Keratinocyte (primary cell): Measurements from ENCODE around the gene OR13D1. TPM values are rescaled to one million over a fixed set of nuclear protein-coding genes. Genes with fewer than 3 reads are reported as not detected.

Source experiments
- DNase-seq: peaks from one replicate; pipeline ENCODE4 v3.0.0-alpha.2; 2011; ENCODE audit warnings: low read depth, missing footprints, low spot score
- FAIRE-seq: peaks from 2 replicates; lab custom pipeline; 2011; peaks lifted over from hg19 to GRCh38; lab: Jason Lieb, UNC
- H2AFZ ChIP-seq: 2 replicates; pipeline ENCODE4 v1.6.0; 2012; ENCODE audit warnings: low read length, control low read depth, inconsistent platforms; ENCODE audit not compliant: control insufficient read depth
- H3K27ac ChIP-seq: 2 replicates; pipeline ENCODE4 v1.5.1; 2011; ENCODE audit warnings: low read length; ENCODE audit not compliant: control insufficient read depth, insufficient read depth
- H3K27me3 ChIP-seq: 3 replicates; pipeline ENCODE4 v1.6.0; 2011; ENCODE audit warnings: low read length; ENCODE audit not compliant: control insufficient read depth, insufficient read depth; ENCODE audit errors: extremely low read depth
- H3K36me3 ChIP-seq, 2 experiments: 2 replicates in 1 of 2; 3 replicates in 1 of 2; pipeline ENCODE4 v1.5.1; 2011; ENCODE audit warnings: low read length in 2 of 2, mild to moderate bottlenecking in 1 of 2; ENCODE audit not compliant: control insufficient read depth in 2 of 2, insufficient read depth in 2 of 2; ENCODE audit errors: extremely low read depth in 1 of 2
- H3K4me1 ChIP-seq: 3 replicates; pipeline ENCODE4 v1.5.1; 2011; ENCODE audit warnings: low read length; ENCODE audit not compliant: control insufficient read depth, insufficient read depth; ENCODE audit errors: extremely low read depth
- H3K4me2 ChIP-seq: 3 replicates; pipeline ENCODE4 v1.6.0; 2011; ENCODE audit warnings: low read depth, low read length; ENCODE audit not compliant: control insufficient read depth, insufficient read depth; ENCODE audit errors: extremely low read depth
- H3K4me3 ChIP-seq, 3 experiments: fragments of 200-600 bp in 1 of 3; sonication (generic) in 1 of 3; 2 replicates in 2 of 3; 3 replicates in 1 of 3; pipeline ENCODE4 v1.5.1; 2011 to 2016; ENCODE audit warnings: low read length in 3 of 3, mild to moderate bottlenecking in 3 of 3, control low read depth in 2 of 3, inconsistent platforms in 1 of 3, low read depth in 1 of 3, mixed read lengths in 1 of 3, mixed run types in 1 of 3, moderate library complexity in 1 of 3; ENCODE audit not compliant: control insufficient read depth in 2 of 3, insufficient read depth in 2 of 3; ENCODE audit errors: extremely low read depth in 1 of 3
- H3K79me2 ChIP-seq: 2 replicates; pipeline ENCODE4 v1.6.0; 2012; ENCODE audit warnings: low read length; ENCODE audit not compliant: control insufficient read depth, insufficient read depth
- H3K9ac ChIP-seq: 3 replicates; pipeline ENCODE4 v1.6.0; 2011; ENCODE audit warnings: low read length; ENCODE audit not compliant: control insufficient read depth, insufficient read depth; ENCODE audit errors: extremely low read depth
- H3K9me1 ChIP-seq: 3 replicates; pipeline ENCODE4 v1.6.0; 2011; ENCODE audit warnings: low read length; ENCODE audit not compliant: control insufficient read depth, insufficient read depth; ENCODE audit errors: extremely low read depth
- H3K9me3 ChIP-seq: 2 replicates; pipeline ENCODE4 v1.5.1; 2012; ENCODE audit warnings: low read depth, low read length; ENCODE audit not compliant: control insufficient read depth
- H4K20me1 ChIP-seq: 3 replicates; pipeline ENCODE4 v1.6.0; 2011; ENCODE audit warnings: low read length; ENCODE audit not compliant: control insufficient read depth, insufficient read depth; ENCODE audit errors: extremely low read depth
- EZH2 ChIP-seq: IDR thresholded peaks from one replicate; pipeline ENCODE4 v1.6.1; 2012; ENCODE audit warnings: inconsistent platforms, mild to moderate bottlenecking, low read length, moderate library complexity
- dilution Hi-C: fragments of 300-500 bp; cut with MboI; formaldehyde crosslinking; loops from one replicate; pipeline ENCODE4 v1.7.0; 2020; ENCODE audit warnings: low sequenced_read_pairs; ENCODE audit not compliant: extremely low pct_ligation_motif_present
- polyA plus RNA-seq, 5 experiments: library from polyadenylated mRNA; depleted of rRNA in 3 of 5; stranded (reverse) in 3 of 5; stranded (forward) in 1 of 5; unstranded in 1 of 5; fragments of >200 nt; gene quantifications; 1 replicate in 1 of 5; 2 replicates in 3 of 5; 3 replicates in 1 of 5; pipeline versions ENCODE4 v1.2.1 to v1.2.3, GENCODE V29; 2011 to 2012; ENCODE audit warnings: missing spikeins in 2 of 5, low read depth in 1 of 5, low replicate concordance in 1 of 5
- TF ChIP-seq, protein P1 (sequence below), 3 experiments: IDR thresholded peaks in 1 of 3; conservative IDR thresholded peaks in 1 of 3; optimal IDR thresholded peaks in 1 of 3; 2 replicates in 2 of 3; 3 replicates in 1 of 3; pipeline versions ENCODE3 to v1.5.1; 2011; ENCODE audit warnings: low read length in 3 of 3, mild to moderate bottlenecking in 3 of 3, moderate library complexity in 2 of 3, control low read depth in 1 of 3, inconsistent platforms in 1 of 3; ENCODE audit not compliant: insufficient read depth in 2 of 3; ENCODE audit errors: extremely low read depth in 1 of 3

The OR13D1 gene
- polyA plus RNA-seq, 1 donor (not counting 4 experiments of a cell fraction or from before 2014, with no cell fraction given) = not detected

DNA sequence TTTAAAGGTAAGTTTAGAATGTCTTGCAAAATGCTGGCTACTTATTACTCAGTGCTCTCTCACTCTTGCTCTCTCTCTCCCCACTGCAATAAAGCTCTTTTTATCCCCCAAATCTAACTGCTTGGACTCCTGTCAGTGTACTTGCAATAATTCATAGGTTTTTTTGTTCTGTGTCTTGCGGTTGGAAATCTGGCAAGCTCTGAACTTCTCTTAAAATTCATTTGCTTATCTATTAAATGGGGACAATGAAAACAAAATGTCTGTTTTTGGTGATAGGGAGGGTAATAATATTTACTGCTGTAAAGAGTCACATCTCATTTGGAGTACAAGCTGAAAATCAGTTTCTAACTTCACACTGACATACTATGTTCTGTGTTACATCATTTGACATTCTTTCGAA lies 18.7 kb upstream of the OR13D1 start:
- FAIRE-seq (no peak), DNase-seq (no peak)
- TF ChIP-seq EZH2 = no peak
- TF ChIP-seq, protein P1, sequence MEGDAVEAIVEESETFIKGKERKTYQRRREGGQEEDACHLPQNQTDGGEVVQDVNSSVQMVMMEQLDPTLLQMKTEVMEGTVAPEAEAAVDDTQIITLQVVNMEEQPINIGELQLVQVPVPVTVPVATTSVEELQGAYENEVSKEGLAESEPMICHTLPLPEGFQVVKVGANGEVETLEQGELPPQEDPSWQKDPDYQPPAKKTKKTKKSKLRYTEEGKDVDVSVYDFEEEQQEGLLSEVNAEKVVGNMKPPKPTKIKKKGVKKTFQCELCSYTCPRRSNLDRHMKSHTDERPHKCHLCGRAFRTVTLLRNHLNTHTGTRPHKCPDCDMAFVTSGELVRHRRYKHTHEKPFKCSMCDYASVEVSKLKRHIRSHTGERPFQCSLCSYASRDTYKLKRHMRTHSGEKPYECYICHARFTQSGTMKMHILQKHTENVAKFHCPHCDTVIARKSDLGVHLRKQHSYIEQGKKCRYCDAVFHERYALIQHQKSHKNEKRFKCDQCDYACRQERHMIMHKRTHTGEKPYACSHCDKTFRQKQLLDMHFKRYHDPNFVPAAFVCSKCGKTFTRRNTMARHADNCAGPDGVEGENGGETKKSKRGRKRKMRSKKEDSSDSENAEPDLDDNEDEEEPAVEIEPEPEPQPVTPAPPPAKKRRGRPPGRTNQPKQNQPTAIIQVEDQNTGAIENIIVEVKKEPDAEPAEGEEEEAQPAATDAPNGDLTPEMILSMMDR (optimal IDR thresholded peaks at IDR 0.05 in 1 of 3, IDR thresholded peaks at IDR 0.05 in 1 of 3, conservative IDR thresholded peaks at IDR 0.05 in 1 of 3; ENCODE audit: extremely low read depth in 1 of 3, insufficient read depth in 2 of 3, low read length in 3 of 3) = no peak
- H3K79me2 ChIP-seq = no peaks in the 10 kb centered on the region
- no peaks in the 10 kb centered on the region for H3K4me1 ChIP-seq
- H3K9me3 ChIP-seq = no peaks in the 10 kb centered on the region
- no peaks in the 10 kb centered on the region for H4K20me1 ChIP-seq
- no peak overlapping the region for H2AFZ ChIP-seq
- no peak overlapping the region for H3K9ac ChIP-seq
- H3K36me3 ChIP-seq = no peaks in the 10 kb centered on the region
- dilution Hi-C loops = no loop called here
- H3K27me3 ChIP-seq = no peaks in the 10 kb centered on the region
- H3K4me2 ChIP-seq = no peak overlapping the region
- H3K27ac ChIP-seq = no peak overlapping the region
- no peak overlapping the region for H3K4me3 ChIP-seq
- H3K9me1 ChIP-seq = no peaks in the 10 kb centered on the region

DNA sequence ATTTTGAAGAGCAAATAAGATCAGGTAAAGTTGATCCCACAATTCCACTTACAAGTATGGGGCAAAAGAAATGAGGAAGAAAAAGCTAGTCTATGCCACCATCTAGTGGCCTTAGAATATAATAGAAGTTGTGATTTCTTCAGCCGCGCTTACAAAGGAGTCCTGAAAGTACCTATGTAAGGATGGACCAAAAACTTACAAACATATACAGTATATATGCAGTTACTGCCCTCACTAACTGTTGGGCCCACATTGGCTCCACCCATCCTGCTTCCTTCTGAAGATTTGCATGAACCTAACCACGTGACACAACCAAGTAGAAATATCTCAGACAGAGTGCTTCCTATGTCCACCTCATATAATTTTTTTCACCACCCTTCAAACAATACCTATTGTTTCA lies 11.7 kb upstream of the OR13D1 start:
- TF ChIP-seq EZH2 = no peak
- TF ChIP-seq, protein P1 (optimal IDR thresholded peaks at IDR 0.05 in 1 of 3, IDR thresholded peaks at IDR 0.05 in 1 of 3, conservative IDR thresholded peaks at IDR 0.05 in 1 of 3; ENCODE audit: extremely low read depth in 1 of 3, insufficient read depth in 2 of 3, low read length in 3 of 3) = peak in 2 of 3 experiments; percentile 9 to 29
- dilution Hi-C loops = no loop called here
- H3K4me1 ChIP-seq = no peaks in the 10 kb centered on the region
- H4K20me1 ChIP-seq = no peaks in the 10 kb centered on the region
- H3K27me3 ChIP-seq = no peaks in the 10 kb centered on the region
- H2AFZ ChIP-seq = no peak overlapping the region
- H3K9me1 ChIP-seq = no peaks in the 10 kb centered on the region
- no peaks in the 10 kb centered on the region for H3K9me3 ChIP-seq
- no peaks in the 10 kb centered on the region for H3K79me2 ChIP-seq
- H3K36me3 ChIP-seq = no peaks in the 10 kb centered on the region
- no peak overlapping the region for H3K4me2 ChIP-seq
- no peak overlapping the region for H3K9ac ChIP-seq
- H3K27ac ChIP-seq = no peak overlapping the region
- no peak overlapping the region for H3K4me3 ChIP-seq
- no peak for FAIRE-seq
- no peak for DNase-seq
